T follicular helper cell (primary cell): ENCODE results near the gene TOM1.
"Not testable (repeated sequence)": the region's sequence is repeated elsewhere in the genome, so short reads cannot be mapped to it uniquely, and the experiment has no call there.

ENCODE experiments used
- DNase-seq: peaks from one replicate; pipeline ENCODE4 v3.0.0-alpha.2; 2020; ENCODE audit warnings: low read depth

TOM1 gene

DNA sequence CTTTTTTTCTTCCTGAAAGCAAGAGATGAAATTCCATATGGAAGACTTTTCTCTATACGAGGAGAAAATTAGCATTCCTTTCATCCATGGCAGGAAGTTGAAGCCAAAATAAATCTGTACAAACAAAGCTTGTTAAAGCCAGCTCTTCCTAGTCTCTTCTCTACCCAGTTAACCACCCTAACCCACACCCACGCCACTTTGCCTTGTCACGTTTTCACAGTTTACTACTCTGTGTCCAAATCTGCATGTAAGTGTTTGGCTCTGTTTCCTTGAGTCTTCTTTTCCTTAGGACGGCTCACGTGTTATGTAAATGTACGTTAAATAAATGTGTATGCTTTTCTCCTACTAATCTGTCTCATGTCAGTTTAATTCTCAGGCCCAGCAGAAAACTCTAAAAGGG is 74.1 kb downstream of the TOM1 start:
- DNase-seq: no peak

DNA sequence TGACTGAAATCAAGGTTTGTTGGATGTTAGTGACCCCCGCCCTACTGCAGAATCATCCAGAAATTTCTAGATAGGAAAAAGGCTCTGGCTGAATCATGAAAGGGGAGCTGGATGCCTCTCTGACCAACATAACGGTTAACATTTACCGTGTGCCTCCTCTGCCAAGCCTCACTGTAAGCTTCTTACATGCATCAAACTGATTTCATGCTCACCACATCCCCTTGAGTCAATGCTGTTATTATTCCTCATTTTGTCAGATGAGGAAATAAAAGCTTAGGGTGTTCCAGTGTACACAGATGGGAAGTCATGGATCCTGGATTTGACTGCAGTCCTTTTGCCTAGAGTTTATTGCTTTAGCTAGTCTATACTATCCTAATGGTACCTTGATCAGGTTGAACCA is 75.3 kb downstream of the TOM1 start:
- no peak for DNase-seq

DNA sequence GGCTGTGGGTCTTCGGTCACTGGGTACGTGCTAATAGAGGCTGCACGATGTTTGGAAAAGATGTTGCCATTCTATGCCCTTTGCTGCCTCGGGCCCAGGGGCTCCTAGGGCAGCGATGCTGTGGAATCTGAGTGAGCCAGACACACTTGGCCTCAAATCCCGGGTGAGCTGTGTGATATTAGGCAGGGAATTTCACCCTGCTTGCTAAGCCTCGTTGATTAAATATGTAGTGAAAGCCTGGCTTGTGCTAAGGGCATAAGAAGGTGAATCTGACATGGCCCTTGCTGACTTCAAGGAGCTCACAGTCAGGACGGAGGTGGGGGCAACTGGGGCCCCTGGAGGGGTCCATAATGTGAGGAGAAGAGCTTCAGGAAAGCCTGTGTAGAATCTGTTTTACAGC is 75.8 kb downstream of the TOM1 start:
- DNase-seq: no peak

DNA sequence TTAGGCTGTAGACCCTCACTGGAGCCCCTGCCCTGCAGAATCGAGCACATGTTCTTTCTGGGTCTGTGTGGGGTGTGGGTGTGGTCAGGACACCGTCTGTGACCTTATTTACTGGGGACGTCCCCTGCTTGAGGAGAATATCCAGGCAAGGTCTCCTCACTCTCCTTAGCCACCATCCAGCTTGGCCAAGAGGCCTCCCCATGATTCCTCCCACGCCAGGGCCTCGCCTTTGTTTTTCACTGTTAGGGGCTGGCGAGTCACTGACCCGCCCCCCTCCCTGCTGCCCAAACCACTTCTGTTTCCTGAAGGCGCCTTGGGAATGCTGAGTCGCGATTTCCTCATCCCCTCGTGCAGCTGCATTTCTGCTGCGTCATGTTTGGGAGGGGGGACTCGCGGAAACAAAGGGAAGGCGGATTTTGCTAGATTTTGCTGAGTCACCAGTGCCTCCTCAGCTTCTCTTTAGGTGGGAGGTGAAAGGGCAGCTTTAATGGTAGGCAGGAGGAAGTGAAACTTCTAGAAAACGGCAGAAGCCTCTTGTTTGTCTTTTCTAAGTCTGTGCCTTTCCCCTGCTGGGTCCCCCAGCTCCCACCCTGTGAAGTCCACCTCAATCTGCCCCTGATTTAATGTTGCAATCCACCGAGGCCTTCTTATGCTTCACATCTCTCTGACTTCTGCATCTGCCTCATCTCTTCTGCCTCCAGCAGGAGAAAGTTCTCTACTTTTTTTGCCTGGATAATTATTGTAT is 77.2 kb downstream of the TOM1 start:
- no peak for DNase-seq

DNA sequence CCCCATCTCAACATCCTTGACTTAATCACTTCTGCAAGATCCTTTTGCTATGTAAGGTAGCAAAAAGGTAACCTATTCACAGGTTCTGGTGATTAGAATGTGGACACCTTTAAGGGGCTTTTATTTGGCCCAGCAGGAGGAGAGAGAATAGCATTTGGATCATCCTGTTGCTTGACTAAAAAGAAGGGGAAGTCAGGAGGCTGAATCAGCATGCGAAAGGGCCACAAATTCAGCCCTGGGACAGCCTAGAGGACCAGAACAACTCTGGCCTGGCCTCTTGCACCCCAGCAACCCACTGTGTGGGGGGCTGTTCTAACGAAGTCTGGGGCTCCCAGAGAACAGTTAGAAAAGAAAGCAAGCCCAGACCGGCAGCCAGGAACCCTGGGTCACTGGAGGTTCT is 78.0 kb downstream of the TOM1 start:
- no peak for DNase-seq

DNA sequence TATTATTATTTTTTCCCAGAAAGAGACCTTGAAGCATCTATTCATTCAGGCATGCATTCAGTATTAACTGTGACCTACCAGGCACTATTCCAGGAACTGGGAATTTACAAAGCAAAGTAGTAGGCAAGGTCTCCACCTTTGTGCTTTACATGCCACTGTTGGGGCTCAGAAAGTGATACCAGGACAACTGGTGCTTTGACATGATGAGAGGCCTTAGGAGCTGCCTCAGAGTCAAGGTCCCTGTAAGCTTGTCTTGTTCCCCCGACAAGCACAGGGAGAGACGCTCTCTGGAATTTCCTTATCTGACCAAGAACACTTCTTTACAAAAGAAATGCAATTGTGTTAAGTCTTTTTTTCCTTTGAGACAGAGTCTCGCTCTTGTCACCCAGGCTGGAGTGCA is 78.9 kb downstream of the TOM1 start:
- no peak for DNase-seq

DNA sequence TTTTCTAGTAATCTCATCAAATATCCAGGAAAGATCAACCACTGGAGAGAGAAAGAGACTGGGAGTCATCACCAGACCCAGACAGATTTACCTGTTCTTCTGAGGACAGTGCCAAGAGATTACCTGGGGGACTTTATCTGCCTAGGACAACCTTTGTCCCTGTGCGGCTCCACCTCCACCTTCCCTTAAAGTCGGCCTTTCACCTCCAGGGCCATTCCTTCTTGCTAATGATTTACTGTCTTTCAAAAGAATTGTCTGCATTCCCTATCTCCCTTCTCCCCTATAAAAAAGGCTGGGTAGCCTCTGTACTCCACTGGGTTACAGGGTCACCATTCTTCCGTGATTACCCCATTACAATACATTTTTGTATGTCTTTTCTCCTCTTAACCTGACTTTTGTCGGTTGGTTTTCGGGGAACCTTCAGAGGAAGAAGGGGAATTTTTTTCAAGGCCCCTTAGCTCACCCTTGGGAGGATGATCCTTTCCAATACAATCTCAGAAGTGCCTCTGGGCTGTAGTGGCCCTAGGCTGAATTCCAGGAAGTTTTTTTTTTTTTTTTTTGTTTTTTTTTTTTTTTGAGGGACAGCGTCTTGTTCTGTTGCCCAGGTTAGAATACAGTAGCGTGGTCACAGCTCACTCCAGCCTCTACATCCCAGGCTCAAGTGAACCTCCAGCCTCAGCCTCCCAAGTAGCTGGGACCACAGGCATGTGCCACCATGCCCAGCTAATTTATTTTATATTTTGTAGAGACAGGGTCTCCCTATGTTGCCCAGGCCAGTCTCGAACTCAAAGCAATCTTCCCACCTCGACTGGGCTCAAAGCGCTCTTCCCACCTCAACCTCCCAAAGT is 79.7 kb downstream of the TOM1 start:
- no peak for DNase-seq

DNA sequence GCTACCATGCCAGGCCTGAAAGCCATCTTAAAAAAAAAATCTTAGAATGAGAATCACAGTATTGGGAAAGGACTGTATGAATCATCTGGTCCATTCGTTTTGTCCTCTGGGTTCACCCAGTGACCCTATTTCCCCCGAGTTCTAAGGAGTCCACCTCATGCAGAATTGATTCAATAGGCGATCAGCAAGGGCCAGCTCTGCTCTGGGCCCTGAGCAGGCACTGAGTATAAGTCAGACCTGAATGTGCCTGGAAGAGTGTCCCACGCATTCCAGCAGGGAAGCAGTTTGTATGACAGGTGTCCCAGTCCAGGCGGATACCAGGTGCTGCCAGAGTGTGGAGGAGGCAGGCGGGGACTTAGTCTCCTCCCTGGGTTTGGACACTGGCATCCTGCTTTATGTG is 80.3 kb downstream of the TOM1 start:
- no peak for DNase-seq

DNA sequence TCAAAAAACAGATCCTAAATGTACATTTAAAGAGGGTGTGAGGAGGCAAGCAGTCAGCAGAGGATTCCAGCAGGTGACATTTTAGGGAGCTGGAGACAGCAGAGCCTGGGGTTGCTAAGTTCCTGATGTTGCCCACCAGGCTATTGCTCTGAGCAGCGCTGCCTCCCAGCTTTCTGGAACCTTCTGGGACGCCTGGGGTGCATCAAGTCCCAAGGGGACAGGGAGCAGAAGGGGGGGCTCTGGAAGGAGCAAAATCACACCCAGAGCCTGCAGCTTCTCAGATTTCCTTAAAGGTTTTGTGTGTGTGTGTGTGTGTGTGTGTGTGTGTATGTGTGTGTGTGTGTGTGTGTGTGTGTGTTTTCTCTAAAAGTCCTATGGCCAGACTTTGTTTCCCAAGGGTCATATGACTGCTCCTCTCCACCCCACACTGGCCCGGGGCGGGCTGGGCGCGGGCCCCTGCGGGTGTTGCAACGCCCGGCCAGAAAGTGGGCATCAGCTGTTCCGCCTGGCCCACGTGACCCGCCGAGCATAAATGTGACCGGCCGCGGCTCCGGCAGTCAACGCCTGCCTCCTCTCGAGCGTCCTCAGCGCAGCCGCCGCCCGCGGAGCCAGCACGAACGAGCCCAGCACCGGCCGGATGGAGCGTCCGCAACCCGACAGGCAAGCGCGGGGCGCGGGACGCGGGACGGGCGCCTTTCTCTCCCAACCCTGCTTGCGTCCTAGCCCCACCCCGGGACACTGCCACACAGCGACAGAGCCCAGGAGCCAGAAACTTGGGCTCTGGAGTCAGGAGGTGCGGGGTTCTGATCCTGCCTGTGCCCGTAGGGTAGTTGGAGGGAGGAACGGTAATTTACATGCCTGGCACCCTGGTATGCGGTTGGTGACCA is 81.1 kb downstream of the TOM1 start, which contains the start of gene HMOX1:
TSS of gene HMOX1 (plus strand) at position 560 of the 887 bp plus-strand sequence. CDS start at position 638, 78 bp downstream.
- no peak for DNase-seq

DNA sequence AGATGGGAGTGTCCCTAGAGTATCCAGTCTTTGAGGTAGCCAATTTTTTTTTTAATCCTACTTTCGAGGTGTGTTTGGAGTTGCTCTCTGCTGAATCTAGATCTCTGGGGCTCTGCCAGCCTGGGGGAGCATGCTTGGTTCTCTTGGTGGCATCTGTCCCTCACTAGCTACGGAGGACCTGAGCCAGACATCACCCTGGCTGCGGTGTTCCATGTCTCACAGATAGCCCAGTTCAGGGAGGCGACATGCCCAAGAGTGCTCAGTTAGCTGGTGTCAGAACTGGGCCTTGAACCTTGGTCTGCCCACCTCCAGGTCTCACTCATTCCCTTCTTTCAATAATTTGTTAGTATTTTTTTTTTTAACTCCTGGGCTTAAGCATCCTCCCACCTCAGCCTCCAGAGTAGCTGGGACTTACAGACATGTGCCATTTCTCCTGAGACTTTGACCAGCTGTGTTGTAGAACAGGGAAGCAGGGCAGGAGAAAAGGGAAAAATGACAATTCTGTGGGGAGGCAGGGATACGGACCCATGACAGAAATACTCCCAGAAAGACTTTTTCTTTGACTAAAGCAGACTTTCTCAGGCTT is 81.8 kb downstream of the TOM1 start:
- DNase-seq: no peak

DNA sequence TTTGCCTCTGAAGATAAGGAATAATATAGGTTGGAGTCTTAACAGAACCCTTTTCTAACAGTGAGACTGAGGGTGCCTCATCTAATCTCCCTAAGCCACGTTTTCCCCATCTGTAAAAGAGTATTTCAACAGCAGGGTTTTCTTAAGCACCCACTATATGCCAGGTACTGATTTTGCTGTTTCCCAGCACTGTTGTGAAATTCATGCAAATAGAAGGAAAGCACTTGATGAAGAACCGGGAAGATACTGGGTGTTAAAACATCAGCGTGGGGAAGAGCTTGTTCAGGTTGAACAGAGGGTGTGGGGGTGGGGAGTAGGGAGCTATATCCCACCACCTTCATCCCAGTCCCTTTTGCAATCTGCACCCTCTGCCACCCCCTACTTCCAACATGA is 84.0 kb downstream of the TOM1 start:
- no peak for DNase-seq

DNA sequence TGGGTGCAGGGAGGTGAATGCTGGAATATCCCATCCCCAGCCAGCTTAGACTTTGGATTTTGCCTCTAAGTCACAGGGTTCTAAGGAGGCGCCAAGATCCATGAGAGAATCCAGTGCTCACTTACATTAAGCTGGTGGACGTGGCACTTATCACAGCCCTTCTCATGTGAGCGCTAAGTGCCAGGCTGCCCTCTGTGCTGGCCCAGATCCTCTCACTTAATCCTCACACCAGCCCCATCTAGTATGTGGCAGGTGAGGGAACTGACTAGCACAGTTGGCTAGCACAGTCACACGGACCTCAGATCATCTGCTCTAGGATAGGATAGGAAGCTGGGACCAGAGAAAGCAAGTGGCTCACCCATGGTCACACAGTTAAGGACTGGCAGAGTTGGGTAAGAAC is 84.8 kb downstream of the TOM1 start:
- DNase-seq: no peak

DNA sequence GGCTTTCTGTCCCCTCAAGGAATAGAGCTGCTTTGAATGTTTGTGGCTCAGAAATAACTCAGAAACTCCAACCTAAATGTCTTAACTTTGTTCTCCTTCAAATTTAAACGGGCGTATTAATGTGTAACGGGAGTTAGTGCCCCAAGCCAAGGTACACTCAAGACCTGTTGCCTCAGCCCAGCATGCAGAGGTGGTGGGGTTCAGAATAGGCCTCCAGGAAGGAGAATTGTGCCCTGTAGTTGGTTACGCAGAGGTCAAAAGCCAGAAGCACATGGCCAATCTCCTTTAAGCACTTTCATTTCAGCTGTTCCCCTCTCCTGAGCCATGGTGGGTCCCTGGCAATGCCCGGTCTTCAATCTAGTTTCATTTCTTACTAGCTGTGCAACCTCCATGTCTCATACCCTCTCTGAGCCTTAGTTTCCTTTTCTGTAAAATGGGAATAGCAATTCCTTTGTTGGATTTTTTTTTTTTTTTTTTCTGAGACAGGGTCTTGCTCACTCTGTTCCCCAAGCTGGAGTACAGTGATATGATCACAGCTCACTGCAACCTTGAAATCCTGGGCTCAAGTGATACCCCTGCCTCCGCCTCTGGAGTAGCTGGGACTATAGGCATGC is 85.4 kb downstream of the TOM1 start:
- no peak for DNase-seq

DNA sequence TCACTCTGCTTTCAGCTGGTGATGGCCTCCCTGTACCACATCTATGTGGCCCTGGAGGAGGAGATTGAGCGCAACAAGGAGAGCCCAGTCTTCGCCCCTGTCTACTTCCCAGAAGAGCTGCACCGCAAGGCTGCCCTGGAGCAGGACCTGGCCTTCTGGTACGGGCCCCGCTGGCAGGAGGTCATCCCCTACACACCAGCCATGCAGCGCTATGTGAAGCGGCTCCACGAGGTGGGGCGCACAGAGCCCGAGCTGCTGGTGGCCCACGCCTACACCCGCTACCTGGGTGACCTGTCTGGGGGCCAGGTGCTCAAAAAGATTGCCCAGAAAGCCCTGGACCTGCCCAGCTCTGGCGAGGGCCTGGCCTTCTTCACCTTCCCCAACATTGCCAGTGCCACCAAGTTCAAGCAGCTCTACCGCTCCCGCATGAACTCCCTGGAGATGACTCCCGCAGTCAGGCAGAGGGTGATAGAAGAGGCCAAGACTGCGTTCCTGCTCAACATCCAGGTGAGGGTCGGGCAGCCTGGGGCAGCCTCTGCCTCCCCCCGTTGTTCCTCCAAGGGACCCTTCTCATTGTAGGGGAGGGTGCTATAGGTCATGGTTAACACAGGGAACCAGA is 87.1 kb downstream of the TOM1 start:
- DNase-seq: no peak

DNA sequence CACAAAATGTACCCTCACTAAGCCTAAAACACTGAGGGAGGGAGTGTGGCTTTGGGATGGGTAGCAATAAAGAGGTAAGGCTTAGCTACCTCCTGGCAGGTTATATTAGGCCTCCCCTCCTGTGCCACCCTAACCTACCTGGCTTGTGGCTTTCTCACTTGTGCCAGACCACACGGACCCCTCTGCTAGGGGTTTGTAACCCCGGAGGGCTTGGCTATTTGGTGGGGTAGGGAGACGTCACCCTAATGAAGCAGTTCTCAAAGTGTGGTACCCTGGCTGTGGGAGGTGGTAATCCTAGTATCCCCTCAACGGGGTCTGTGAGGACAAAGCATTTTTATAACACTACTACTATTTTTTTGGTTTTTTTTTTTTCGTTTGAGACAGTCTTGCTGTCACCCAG is 91.2 kb downstream of the TOM1 start:
- DNase-seq: no peak

DNA sequence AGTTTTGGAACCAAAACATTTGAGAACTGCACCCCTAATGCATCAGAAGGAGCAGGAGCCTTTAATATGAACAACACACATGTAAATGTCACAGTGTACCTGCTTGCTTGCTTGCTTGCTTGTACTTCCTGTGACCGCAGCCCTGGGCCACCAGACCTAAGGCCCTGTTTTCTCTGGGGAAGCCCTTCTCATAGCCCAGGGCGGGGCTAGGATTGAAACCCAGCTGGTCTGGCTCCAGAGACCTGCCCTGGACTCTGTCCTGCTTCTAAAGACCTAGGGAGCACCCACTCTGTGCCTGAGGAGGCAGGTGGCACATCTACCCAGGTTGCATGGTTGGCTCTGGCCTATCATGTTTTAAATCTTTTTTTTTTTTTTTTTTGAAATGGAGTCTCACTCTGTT is 92.7 kb downstream of the TOM1 start:
- DNase-seq: no peak

DNA sequence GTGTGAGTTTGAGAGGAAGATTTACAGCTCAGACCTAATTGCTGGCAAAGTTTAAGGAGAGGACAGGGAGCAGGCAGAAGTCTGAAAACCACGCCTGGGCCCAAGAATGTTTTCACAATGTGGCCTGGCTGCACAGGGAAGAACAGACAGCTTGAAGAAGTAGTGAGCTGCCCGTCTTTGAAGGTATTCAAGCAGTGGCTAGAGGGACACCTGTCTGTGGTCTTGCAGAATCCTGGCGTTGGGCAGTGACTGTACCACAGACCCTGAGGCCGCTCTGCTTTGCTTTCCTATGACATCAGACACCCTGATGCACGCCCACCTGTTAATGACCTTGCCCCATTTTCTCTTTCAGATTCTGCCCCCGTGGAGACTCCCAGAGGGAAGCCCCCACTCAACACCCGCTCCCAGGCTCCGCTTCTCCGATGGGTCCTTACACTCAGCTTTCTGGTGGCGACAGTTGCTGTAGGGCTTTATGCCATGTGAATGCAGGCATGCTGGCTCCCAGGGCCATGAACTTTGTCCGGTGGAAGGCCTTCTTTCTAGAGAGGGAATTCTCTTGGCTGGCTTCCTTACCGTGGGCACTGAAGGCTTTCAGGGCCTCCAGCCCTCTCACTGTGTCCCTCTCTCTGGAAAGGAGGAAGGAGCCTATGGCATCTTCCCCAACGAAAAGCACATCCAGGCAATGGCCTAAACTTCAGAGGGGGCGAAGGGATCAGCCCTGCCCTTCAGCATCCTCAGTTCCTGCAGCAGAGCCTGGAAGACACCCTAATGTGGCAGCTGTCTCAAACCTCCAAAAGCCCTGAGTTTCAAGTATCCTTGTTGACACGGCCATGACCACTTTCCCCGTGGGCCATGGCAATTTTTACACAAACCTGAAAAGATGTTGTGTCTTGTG is 93.7 kb downstream of the TOM1 start:
- DNase-seq: no peak

DNA sequence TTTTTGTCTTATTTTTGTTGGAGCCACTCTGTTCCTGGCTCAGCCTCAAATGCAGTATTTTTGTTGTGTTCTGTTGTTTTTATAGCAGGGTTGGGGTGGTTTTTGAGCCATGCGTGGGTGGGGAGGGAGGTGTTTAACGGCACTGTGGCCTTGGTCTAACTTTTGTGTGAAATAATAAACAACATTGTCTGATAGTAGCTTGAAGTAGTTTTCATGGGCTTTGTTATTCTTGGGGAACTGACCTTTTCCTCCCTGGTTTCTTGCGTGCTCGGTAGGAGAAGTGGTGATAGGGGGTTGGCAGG is 94.3 kb downstream of the TOM1 start:
- DNase-seq: no peak

DNA sequence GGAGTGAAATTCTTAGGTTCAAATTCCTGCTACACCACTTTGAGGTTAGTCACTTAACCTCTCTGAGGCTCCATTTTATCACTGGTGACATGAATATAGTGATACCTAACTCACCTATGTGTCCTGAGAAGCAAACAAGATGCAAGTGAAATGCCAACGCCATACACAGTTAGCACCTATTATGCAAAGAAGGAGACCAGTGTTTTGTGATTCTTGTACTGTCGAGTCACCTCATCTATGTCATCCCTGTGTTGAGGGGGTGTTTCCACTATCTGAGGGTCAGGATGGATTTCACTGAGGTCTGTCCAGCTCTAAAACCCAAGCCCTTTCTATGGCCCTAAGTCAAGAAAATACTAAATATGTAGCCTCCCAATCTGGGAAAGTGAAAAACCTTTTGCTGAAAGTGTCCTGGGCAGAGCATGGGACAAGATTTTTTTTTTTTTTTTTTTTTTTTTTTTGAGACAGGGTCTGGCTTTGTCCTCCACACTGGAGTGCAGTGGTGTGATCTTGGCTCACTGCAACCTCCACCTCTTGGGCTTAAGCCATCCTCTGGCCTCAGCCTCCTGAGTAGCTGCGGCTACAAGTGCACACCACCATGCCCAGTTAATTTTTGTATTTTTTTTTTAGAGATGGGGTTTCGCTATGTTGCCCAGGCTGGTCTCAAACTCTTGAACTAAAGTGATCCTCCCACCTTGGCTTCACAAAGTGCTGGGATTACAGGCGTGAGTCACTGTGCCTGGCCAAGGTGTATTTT is 95.3 kb downstream of the TOM1 start:
- no peak for DNase-seq

DNA sequence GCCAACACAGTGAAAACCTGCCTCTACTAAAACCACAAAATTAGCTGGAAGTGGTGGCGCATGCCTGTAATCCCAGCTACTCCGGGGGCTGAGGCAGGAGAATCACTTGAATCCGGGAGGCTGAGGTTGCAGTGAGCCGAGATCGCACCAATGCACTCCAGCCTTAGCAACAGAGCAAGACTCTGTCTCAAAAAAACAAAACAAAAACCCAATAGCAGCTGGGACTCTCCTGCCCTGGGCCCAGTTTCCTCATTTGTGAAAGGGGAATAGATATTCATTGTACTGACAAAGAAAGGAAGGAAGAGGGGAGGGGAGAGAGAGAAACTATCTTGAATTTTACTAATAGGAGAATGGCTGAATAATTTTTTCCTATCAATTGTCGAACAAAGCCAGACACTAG is 96.9 kb downstream of the TOM1 start:
- DNase-seq: not testable (repeated sequence)
